B cell (primary cell): ENCODE results near the gene RAD51C. TPM values are rescaled to one million over a fixed set of nuclear protein-coding genes. Genes with fewer than 3 reads are reported as not detected.

Experiments
- ATAC-seq: fragments of 200-7000 bp; cut with Tn5 transposase; one replicate; pipeline ENCODE4 v1.10.0; 2021; ENCODE audit warnings: low read depth, mild to moderate bottlenecking, moderate number of reproducible peaks, moderate library complexity
- CTCF ChIA-PET: fragments of 350-600 bp; sonication (Branson Sonifier 250); formaldehyde crosslinking; loops from one replicate; lab custom pipeline; 2021; ENCODE audit warnings: antibody characterized with exemption, inconsistent platforms; lab: Charles Lee
- POLR2A ChIA-PET: fragments of 350-600 bp; sonication (Branson Sonifier 250); formaldehyde crosslinking; loops from one replicate; lab custom pipeline; 2021; ENCODE audit warnings: antibody characterized with exemption; lab: Charles Lee
- DNase-seq: peaks from one replicate; pipeline ENCODE4 v3.0.0; 2013
- H2AFZ ChIP-seq: 2 replicates; pipeline ENCODE4 v1.6.1; 2012; ENCODE audit warnings: mild to moderate bottlenecking, low read depth, low read length; ENCODE audit not compliant: insufficient read depth, poor library complexity, severe bottlenecking
- H3K27ac ChIP-seq, 2 donors: 1 replicate in 1 of 2; 2 replicates in 1 of 2; pipeline ENCODE4 v1.5.1; 2012 to 2013; ENCODE audit warnings: low read length in 2 of 2, mild to moderate bottlenecking in 2 of 2, moderate library complexity in 1 of 2
- H3K27me3 ChIP-seq, 4 experiments: fragments of 200-600 bp in 1 of 4; sonication (generic) in 1 of 4; replicated peaks in 1 of 4; 1 replicate in 2 of 4; 2 replicates in 2 of 4; pipeline versions ENCODE4 v1.6.1 to v1.7.0; 2013 to 2016; ENCODE audit warnings: low read length in 3 of 4, mild to moderate bottlenecking in 2 of 4, mixed read lengths in 1 of 4, moderate library complexity in 1 of 4; ENCODE audit not compliant: insufficient read depth in 4 of 4, control insufficient read depth in 3 of 4; ENCODE audit errors: control extremely low read depth in 1 of 4
- H3K36me3 ChIP-seq, 2 experiments: replicated peaks in 1 of 2; 1 replicate in 1 of 2; 2 replicates in 1 of 2; pipeline versions ENCODE4 v1.6.1 to v1.7.1; 2013; ENCODE audit warnings: low read length in 1 of 2; ENCODE audit not compliant: insufficient read depth in 2 of 2, control insufficient read depth in 1 of 2; ENCODE audit errors: control extremely low read depth in 1 of 2, extremely low read depth in 1 of 2
- H3K4me1 ChIP-seq, 2 donors: fragments of 200-600 bp in 1 of 2; sonication (generic) in 1 of 2; 1 replicate in 1 of 2; 2 replicates in 1 of 2; pipeline versions ENCODE4 v1.5.1 to v1.6.1; 2013 to 2017; ENCODE audit warnings: low read length in 2 of 2; ENCODE audit not compliant: control insufficient read depth in 2 of 2, insufficient read depth in 2 of 2
- H3K4me2 ChIP-seq: replicated peaks from 2 replicates; pipeline ENCODE3; 2012; ENCODE audit warnings: mild to moderate bottlenecking, low read depth, low read length; ENCODE audit not compliant: poor library complexity, severe bottlenecking
- H3K4me3 ChIP-seq, 5 experiments: fragments of 200-600 bp in 1 of 5; sonication (generic) in 1 of 5; 1 replicate in 3 of 5; 2 replicates in 2 of 5; pipeline versions ENCODE4 v1.5.1 to v1.7.0; 2011 to 2016; ENCODE audit warnings: low read length in 4 of 5, mild to moderate bottlenecking in 4 of 5, low read depth in 2 of 5, control low read depth in 1 of 5, moderate library complexity in 1 of 5; ENCODE audit not compliant: insufficient read depth in 1 of 5; ENCODE audit errors: control extremely low read depth in 1 of 5, extremely low read depth in 1 of 5
- H3K79me2 ChIP-seq: fragments of 200-600 bp; sonication (generic); one replicate; pipeline ENCODE4 v1.6.0; 2016; ENCODE audit warnings: low read length; ENCODE audit not compliant: control insufficient read depth, insufficient read depth
- H3K9ac ChIP-seq: fragments of 200-600 bp; sonication (generic); 2 replicates; pipeline ENCODE4 v1.6.1; 2017; ENCODE audit warnings: mild to moderate bottlenecking, low read length, moderate library complexity
- H3K9me3 ChIP-seq, 3 donors: one replicate each; pipeline versions ENCODE4 v1.6.1 to v1.7.1; 2013; ENCODE audit warnings: low read length in 2 of 3; ENCODE audit not compliant: control insufficient read depth in 2 of 3, insufficient read depth in 1 of 3; ENCODE audit errors: control extremely low read depth in 1 of 3
- H4K20me1 ChIP-seq: 2 replicates; pipeline ENCODE4 v1.6.0; 2012; ENCODE audit warnings: mild to moderate bottlenecking, low read length; ENCODE audit not compliant: insufficient read depth, control insufficient read depth, poor library complexity, severe bottlenecking
- H3K27ac Mint-ChIP-seq: one replicate; pipeline ENCODE4 v1.8.0; 2021; ENCODE audit warnings: mixed read lengths
- H3K27me3 Mint-ChIP-seq: one replicate; pipeline ENCODE4 v1.8.0; 2021; ENCODE audit warnings: mixed read lengths
- H3K4me1 Mint-ChIP-seq: one replicate; pipeline ENCODE4 v1.8.0; 2021; ENCODE audit warnings: mixed read lengths
- H3K4me3 Mint-ChIP-seq: one replicate; pipeline ENCODE4 v1.8.0; 2021; ENCODE audit warnings: mixed read lengths
- H3K9me3 Mint-ChIP-seq: one replicate; pipeline ENCODE4 v1.8.0; 2022; ENCODE audit warnings: mixed read lengths; ENCODE audit not compliant: insufficient read depth
- CTCF ChIP-seq: fragments of 200-600 bp; IDR thresholded peaks from one replicate; pipeline ENCODE4 v1.8.0; 2022; ENCODE audit warnings: antibody characterized with exemption, mild to moderate bottlenecking
- EZH2 ChIP-seq: IDR thresholded peaks from 2 replicates; pipeline ENCODE4 v1.6.1; 2012; ENCODE audit warnings: borderline replicate concordance, low read depth, mild to moderate bottlenecking, moderate library complexity, low read length; ENCODE audit not compliant: insufficient read depth, poor library complexity, severe bottlenecking
- WGBS: methylation state at CpG from one replicate; pipeline ENCODE4 v1.1.5; 2013; ENCODE audit warnings: missing lambda C conversion rate; ENCODE audit not compliant: insufficient coverage; 5-methylcytosine and 5-hydroxymethylcytosine counted together
- intact Hi-C: fragments of 100-400 bp; cut with micrococcal nuclease; formaldehyde crosslinking; loops from one replicate; pipeline ENCODE4 v1.10.0; 2022
- polyA plus RNA-seq: library from polyadenylated mRNA; depleted of rRNA; stranded (reverse); fragments of >200 nt; gene quantifications from 2 replicates; pipeline ENCODE4 v1.2.3, GENCODE V29; 2012
- total RNA-seq, 2 donors: library from RNA; stranded (reverse); fragments of 120-200 nt in 1 of 2; gene quantifications; 1 replicate in 1 of 2; 2 replicates in 1 of 2; pipeline versions ENCODE4 v1.2.3 to v1.2.4, GENCODE V29; 2013 to 2022

The RAD51C gene
- total and polyA plus RNA-seq, 2 donors (not counting 1 experiment from before 2014, with no cell fraction given), result 14.2 to 33.2 TPM

- ATAC-seq (no peak), DNase-seq (no peak)
- no peak overlapping the region for H3K4me3 Mint-ChIP-seq
- TF ChIP-seq CTCF (no peak), EZH2 (no peak)
- Histone ChIP-seq H3K9me3 (no peaks in the 10 kb centered on the region), H3K4me1 (no peaks in the 10 kb centered on the region), H3K79me2 (no peaks in the 10 kb centered on the region), H3K4me2 (no peak overlapping the region), H4K20me1 (no peaks in the 10 kb centered on the region), H3K27ac (no peak overlapping the region), H2AFZ (no peak overlapping the region), H3K36me3 (peaks cover 5 to 24% of the 10 kb centered on the region in 2 experiments), H3K27me3 (no peaks in the 10 kb centered on the region), H3K4me3 (no peak overlapping the region), H3K9ac (no peak overlapping the region)
- intact Hi-C loops, result no loop called here
- peaks cover 6% of the 10 kb centered on the region for H3K4me1 Mint-ChIP-seq
- no CpG with 5 or more reads among the region's 4 CpGs for WGBS
- H3K27me3 Mint-ChIP-seq, result no peaks in the 10 kb centered on the region
- no peak overlapping the region for H3K27ac Mint-ChIP-seq
- no peaks in the 10 kb centered on the region for H3K9me3 Mint-ChIP-seq
- ChIA-PET CTCF (no interaction called here), POLR2A (no interaction called here)
Measured at GRCh38 chr17:58703137-58703915, 10.9 kb downstream of the RAD51C start.

- no peak overlapping the region for H3K27ac ChIP-seq
- Mint-ChIP-seq H3K4me1 (peaks cover 6% of the 10 kb centered on the region), H3K27me3 (no peaks in the 10 kb centered on the region), H3K9me3 (no peaks in the 10 kb centered on the region), H3K4me3 (no peak overlapping the region), H3K27ac (no peak overlapping the region)
- WGBS, result no CpG with 5 or more reads among the region's 2 CpGs
- no peaks in the 10 kb centered on the region for H3K4me1 ChIP-seq
- intact Hi-C loops, result no loop called here
- no peak overlapping the region for H2AFZ ChIP-seq
- peaks cover 5 to 24% of the 10 kb centered on the region in 2 experiments for H3K36me3 ChIP-seq
- H3K27me3 ChIP-seq, result no peaks in the 10 kb centered on the region
- no peak for TF ChIP-seq EZH2
- TF ChIP-seq CTCF, result no peak
- H3K4me3 ChIP-seq, result no peak overlapping the region
- ChIA-PET CTCF (no interaction called here), POLR2A (no interaction called here)
- H3K4me2 ChIP-seq, result no peak overlapping the region
- H3K79me2 ChIP-seq, result no peaks in the 10 kb centered on the region
- no peak overlapping the region for H3K9ac ChIP-seq
- no peaks in the 10 kb centered on the region for H3K9me3 ChIP-seq
- no peaks in the 10 kb centered on the region for H4K20me1 ChIP-seq
- ATAC-seq (no peak), DNase-seq (no peak)
Measured at GRCh38 chr17:58703916-58704286, 11.5 kb downstream of the RAD51C start.
